ENCODE data around the gene SELENON. TPM values are rescaled to one million over a fixed set of nuclear protein-coding genes. Genes with fewer than 3 reads are reported as not detected.

Gene SELENON
- total and polyA plus RNA-seq, 2 donors from 2014 or later = 69.3 to 116 TPM

- FAIRE-seq (no peak), DNase-seq (peak in 1 of 5 donors; percentile 22)
- intact Hi-C loops (cut with DNase I) = no loop called here
These were observed 13.2 kb downstream of the SELENON start for GRCh38 chr1:25813071-25813733.

GRCh38 chr1:25813734-25814471 is 13.9 kb downstream of the SELENON start:
- peak in 1 of 5 donors; percentile 70 for DNase-seq
- H3K36me3 ChIP-seq (ENCODE audit: control insufficient read depth in 2 of 3, insufficient read depth in 3 of 3, low read length in 3 of 3) = peaks cover 0 to 7% (median 3%) of the 10 kb centered on the region in 3 donors

More at GRCh38 chr1:25813071-25813733, 13.2 kb downstream of the SELENON start:
- H3K27me3 ChIP-seq (ENCODE audit: control insufficient read depth, insufficient read depth, low read length) = no peaks in the 10 kb centered on the region
- H3K9me3 ChIP-seq (ENCODE audit: control insufficient read depth in 2 of 3, insufficient read depth in 1 of 3, low read length in 3 of 3) = no peaks in the 10 kb centered on the region
- no peak for TF ChIP-seq CTCF (IDR thresholded peaks at IDR 0.05; ENCODE audit: borderline replicate concordance, extremely low read depth, insufficient read depth)
- peaks cover 0 to 7% (median 3%) of the 10 kb centered on the region in 3 donors for H3K36me3 ChIP-seq (ENCODE audit: control insufficient read depth in 2 of 3, insufficient read depth in 3 of 3, low read length in 3 of 3)
- no peak overlapping the region for H3K9ac ChIP-seq (ENCODE audit: low read length in 3 of 3)
- H3K4me3 ChIP-seq (ENCODE audit: low read length in 3 of 3) = no peak overlapping the region
- H3K27ac ChIP-seq (ENCODE audit: low read depth in 2 of 2, low read length in 2 of 2) = no peak overlapping the region
- H3K4me1 ChIP-seq (ENCODE audit: control insufficient read depth in 2 of 3, insufficient read depth in 2 of 3, low read depth in 1 of 3, low read length in 3 of 3) = peaks cover 0 to 12% (median 5%) of the 10 kb centered on the region in 3 donors

GRCh38 chr1:25814549-25815087 is 14.6 kb downstream of the SELENON start:
- Histone ChIP-seq H3K27me3 (ENCODE audit: control insufficient read depth, insufficient read depth, low read length) (no peaks in the 10 kb centered on the region), H3K9ac (ENCODE audit: low read length in 3 of 3) (no peak overlapping the region), H3K4me3 (ENCODE audit: low read length in 3 of 3) (no peak overlapping the region), H3K36me3 (ENCODE audit: control insufficient read depth in 2 of 3, insufficient read depth in 3 of 3, low read length in 3 of 3) (peaks cover 0 to 7% (median 3%) of the 10 kb centered on the region in 3 donors), H3K4me1 (ENCODE audit: control insufficient read depth in 2 of 3, insufficient read depth in 2 of 3, low read depth in 1 of 3, low read length in 3 of 3) (peaks cover 4 to 24% (median 10%) of the 10 kb centered on the region in 3 donors), H3K9me3 (ENCODE audit: control insufficient read depth in 2 of 3, insufficient read depth in 1 of 3, low read length in 3 of 3) (no peaks in the 10 kb centered on the region), H3K27ac (ENCODE audit: low read depth in 2 of 2, low read length in 2 of 2) (no peak overlapping the region)
- DNase-seq = peak in 1 of 5 donors; percentile 41
- intact Hi-C loops (cut with DNase I) = no loop called here
- TF ChIP-seq CTCF (IDR thresholded peaks at IDR 0.05; ENCODE audit: borderline replicate concordance, extremely low read depth, insufficient read depth) = no peak
- no peak for FAIRE-seq

More at GRCh38 chr1:25813734-25814471, 13.9 kb downstream of the SELENON start:
- Histone ChIP-seq H3K4me1 (ENCODE audit: control insufficient read depth in 2 of 3, insufficient read depth in 2 of 3, low read depth in 1 of 3, low read length in 3 of 3) (peaks cover 4 to 18% (median 10%) of the 10 kb centered on the region in 3 donors), H3K9ac (ENCODE audit: low read length in 3 of 3) (no peak overlapping the region), H3K27ac (ENCODE audit: low read depth in 2 of 2, low read length in 2 of 2) (no peak overlapping the region), H3K4me3 (ENCODE audit: low read length in 3 of 3) (no peak overlapping the region), H3K9me3 (ENCODE audit: control insufficient read depth in 2 of 3, insufficient read depth in 1 of 3, low read length in 3 of 3) (no peaks in the 10 kb centered on the region), H3K27me3 (ENCODE audit: control insufficient read depth, insufficient read depth, low read length) (no peaks in the 10 kb centered on the region)
- TF ChIP-seq CTCF (IDR thresholded peaks at IDR 0.05; ENCODE audit: borderline replicate concordance, extremely low read depth, insufficient read depth) = no peak
- FAIRE-seq = no peak
- intact Hi-C loops (cut with DNase I) = no loop called here

Data from kidney (tissue), 14 donors.